22Rv1 (cell line): ENCODE data around the gene CABP7.

ENCODE experiments used
- ZFX ChIP-seq: fragments of 450-650 bp; IDR thresholded peaks from 2 replicates; pipeline ENCODE4 v1.6.1; 2017; ENCODE audit warnings: antibody characterized with exemption, borderline replicate concordance
- TF ChIP-seq, protein P1 (sequence below): fragments of 450-650 bp; IDR thresholded peaks from 2 replicates; pipeline ENCODE4 v1.5.1; 2017; ENCODE audit warnings: mild to moderate bottlenecking

DNA sequence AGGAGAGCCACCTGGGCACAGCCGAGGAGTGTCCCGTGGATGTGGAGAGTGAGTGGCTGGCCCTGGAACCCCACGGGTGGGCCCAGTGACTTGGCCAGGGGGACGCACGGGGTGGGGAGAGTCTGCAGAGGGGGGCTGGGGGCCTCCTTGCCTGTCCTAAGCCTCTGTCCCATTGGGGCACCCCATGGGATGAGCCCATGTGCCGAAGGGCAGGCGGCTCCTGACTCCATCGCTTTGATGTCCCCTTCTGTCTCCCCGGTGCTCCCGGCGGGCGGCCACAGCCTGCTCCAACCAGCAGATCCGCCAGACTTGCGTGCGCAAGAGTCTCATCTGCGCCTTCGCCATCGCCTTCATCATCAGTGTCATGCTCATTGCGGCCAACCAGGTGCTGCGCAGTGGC, 9.4 kb downstream of the CABP7 start:
- TF ChIP-seq, protein P1, sequence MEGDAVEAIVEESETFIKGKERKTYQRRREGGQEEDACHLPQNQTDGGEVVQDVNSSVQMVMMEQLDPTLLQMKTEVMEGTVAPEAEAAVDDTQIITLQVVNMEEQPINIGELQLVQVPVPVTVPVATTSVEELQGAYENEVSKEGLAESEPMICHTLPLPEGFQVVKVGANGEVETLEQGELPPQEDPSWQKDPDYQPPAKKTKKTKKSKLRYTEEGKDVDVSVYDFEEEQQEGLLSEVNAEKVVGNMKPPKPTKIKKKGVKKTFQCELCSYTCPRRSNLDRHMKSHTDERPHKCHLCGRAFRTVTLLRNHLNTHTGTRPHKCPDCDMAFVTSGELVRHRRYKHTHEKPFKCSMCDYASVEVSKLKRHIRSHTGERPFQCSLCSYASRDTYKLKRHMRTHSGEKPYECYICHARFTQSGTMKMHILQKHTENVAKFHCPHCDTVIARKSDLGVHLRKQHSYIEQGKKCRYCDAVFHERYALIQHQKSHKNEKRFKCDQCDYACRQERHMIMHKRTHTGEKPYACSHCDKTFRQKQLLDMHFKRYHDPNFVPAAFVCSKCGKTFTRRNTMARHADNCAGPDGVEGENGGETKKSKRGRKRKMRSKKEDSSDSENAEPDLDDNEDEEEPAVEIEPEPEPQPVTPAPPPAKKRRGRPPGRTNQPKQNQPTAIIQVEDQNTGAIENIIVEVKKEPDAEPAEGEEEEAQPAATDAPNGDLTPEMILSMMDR: no peak
- no peak for TF ChIP-seq ZFX
